Kidney epithelial cell (primary cell): Measurements from ENCODE around the gene SRGAP3. TPM values are rescaled to one million over a fixed set of nuclear protein-coding genes. Genes with fewer than 3 reads are reported as not detected.
"Not testable (repeated sequence)": the region's sequence is repeated elsewhere in the genome, so short reads cannot be mapped to it uniquely, and the experiment has no call there.

ENCODE experiments used
- DNase-seq: peaks from one replicate; pipeline ENCODE4 v3.0.0-alpha.2; 2010; ENCODE audit warnings: low read depth
- H3K27me3 ChIP-seq: 2 replicates; pipeline ENCODE4 v1.6.0; 2011; ENCODE audit warnings: low read length; ENCODE audit not compliant: control insufficient read depth, insufficient read depth
- H3K36me3 ChIP-seq: 2 replicates; pipeline ENCODE4 v1.5.1; 2011; ENCODE audit warnings: low read length; ENCODE audit not compliant: control insufficient read depth, insufficient read depth
- H3K4me3 ChIP-seq: 2 replicates; pipeline ENCODE4 v1.5.1; 2011; ENCODE audit warnings: low read depth, mild to moderate bottlenecking, control low read depth, low read length
- total RNA-seq: library from RNA; depleted of rRNA; stranded (reverse); fragments of >200 nt; gene quantifications from 2 replicates; pipeline ENCODE4 v1.2.3, GENCODE V29; 2015
- TF ChIP-seq, protein P1 (sequence below): IDR thresholded peaks from 2 replicates; pipeline ENCODE4 v1.5.1; 2011; ENCODE audit warnings: mild to moderate bottlenecking, moderate library complexity, low read length, control low read depth, inconsistent platforms; ENCODE audit not compliant: insufficient read depth, poor library complexity, severe bottlenecking

Gene SRGAP3
- total RNA-seq = 2.7 and 4.9 TPM in 2 replicates

DNA sequence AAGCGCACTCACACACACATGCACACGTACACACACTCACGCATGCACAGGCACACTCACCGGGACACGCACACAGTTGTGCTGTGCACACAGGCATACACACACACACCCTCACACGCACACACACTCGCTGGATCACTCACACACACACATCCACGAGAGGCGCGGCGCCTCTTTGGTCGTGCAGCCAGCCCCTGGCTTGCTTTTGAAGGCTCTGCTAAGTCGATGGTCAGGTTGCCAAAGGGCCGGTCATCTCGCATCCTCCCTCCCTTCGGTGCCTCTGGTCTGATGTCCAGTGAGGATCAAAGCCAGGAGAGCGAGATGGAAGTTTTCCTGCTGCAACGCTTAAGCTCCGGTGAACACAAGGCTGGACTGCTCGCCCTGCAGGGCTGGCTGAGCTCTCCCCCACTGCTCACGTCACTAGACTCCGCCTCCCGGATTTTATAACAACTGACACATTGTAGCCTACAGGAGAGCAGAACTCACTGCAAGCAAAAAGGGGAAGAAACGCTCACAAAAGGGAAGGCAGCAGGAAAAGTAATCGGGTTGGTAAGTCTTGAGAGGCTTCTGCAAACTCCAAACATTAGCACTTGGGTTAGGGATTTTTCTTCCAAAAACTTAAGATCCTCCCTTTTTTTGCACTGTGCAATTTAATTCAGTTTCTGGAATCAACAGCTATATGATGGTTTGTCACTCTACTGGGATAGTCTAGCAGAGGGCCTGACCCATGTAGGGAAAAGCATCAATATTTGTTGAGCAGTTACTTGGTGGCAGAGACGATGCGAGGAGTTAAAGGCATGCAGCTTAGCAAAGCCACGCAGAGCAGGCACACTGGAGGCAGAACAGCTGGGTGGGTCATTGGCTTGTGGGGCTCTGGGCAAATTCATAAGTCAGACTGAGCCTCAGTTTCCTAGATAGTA, at the start of gene SRGAP3:
Gene SRGAP3 (minus strand): TSS at position 374 of the 920 bp plus-strand sequence. CDS start 695 bp downstream, outside the sequence.
- Histone ChIP-seq H3K27me3 (peaks cover 5% of the 10 kb centered on the region), H3K4me3 (peak within 1 kb of the TSS; percentile 50), H3K36me3 (no peaks in the 10 kb centered on the region)
- peak; percentile 83 for DNase-seq
- TF ChIP-seq, protein P1, sequence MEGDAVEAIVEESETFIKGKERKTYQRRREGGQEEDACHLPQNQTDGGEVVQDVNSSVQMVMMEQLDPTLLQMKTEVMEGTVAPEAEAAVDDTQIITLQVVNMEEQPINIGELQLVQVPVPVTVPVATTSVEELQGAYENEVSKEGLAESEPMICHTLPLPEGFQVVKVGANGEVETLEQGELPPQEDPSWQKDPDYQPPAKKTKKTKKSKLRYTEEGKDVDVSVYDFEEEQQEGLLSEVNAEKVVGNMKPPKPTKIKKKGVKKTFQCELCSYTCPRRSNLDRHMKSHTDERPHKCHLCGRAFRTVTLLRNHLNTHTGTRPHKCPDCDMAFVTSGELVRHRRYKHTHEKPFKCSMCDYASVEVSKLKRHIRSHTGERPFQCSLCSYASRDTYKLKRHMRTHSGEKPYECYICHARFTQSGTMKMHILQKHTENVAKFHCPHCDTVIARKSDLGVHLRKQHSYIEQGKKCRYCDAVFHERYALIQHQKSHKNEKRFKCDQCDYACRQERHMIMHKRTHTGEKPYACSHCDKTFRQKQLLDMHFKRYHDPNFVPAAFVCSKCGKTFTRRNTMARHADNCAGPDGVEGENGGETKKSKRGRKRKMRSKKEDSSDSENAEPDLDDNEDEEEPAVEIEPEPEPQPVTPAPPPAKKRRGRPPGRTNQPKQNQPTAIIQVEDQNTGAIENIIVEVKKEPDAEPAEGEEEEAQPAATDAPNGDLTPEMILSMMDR = peak; percentile 29

DNA sequence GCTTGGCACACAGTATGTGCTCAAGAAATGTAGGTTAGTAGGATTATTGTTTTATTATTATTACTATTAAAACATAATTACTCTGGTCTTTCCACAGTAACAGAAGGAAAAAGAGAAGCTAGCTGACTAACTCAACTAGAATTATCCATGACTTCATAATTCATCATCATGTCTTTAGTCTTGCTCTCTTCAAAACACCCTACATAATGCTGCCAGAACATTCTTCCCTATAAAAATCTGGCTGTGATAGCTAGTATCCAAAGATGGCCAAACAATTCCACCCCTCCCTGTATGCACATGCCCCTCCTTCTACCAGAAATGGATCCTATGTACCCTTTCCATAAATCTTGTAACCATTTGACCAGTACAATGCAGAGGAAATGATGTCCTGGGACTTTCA, 48.8 kb upstream of the SRGAP3 start:
- no peak for DNase-seq
- TF ChIP-seq, protein P1 = no peak

DNA sequence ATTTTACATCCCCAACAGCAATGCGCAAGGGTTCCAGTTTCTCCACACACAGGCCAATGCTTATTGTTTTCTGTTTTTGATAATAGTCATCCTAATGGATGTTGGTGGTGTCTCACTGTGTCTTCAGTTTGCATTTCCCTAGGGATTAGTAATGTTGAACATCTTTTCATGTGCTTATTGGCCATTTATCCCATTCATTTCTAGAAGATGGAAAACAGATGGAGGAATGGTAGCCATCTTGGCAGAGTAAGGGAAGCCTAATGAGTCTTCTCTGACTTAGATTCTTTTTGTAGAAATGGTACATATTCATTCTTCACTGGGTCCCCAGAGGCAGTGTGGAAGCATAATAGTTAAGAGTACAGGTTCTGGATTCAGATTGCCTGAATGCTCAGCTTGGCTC, 46.8 kb upstream of the SRGAP3 start:
- H3K36me3 ChIP-seq = no peaks in the 10 kb centered on the region
- TF ChIP-seq, protein P1 = no peak
- no peak for DNase-seq
- no peaks in the 10 kb centered on the region for H3K27me3 ChIP-seq
- H3K4me3 ChIP-seq = no peak overlapping the region

More for the DNA sequence above, 48.8 kb upstream of the SRGAP3 start:
- Histone ChIP-seq H3K36me3 (no peaks in the 10 kb centered on the region), H3K27me3 (no peaks in the 10 kb centered on the region), H3K4me3 (no peak overlapping the region)

GRCh38 chr3:9295007-9295406, 45.6 kb upstream of the SRGAP3 start:
- Histone ChIP-seq H3K4me3 (no peak overlapping the region), H3K27me3 (no peaks in the 10 kb centered on the region), H3K36me3 (no peaks in the 10 kb centered on the region)
- no peak for DNase-seq
- TF ChIP-seq, protein P1 = no peak

DNA sequence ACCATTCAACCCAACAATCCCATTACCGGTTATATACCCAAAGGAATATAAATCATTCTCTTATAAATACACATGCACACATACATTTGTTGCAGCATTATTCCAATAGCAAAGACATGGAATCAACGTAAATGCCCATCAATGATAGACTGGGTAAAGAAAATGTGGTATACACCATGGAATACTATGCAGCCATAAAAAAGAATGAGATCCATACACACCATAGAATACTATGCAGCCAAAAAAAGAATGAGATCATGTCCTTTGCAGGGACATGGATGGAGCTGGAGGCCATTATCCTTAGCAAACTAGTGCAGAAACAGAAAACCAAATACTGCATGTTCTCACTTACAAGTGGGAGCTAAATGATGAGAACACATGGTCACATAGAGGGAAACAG, 44.5 kb upstream of the SRGAP3 start:
- not testable (repeated sequence) for H3K27me3 ChIP-seq, H3K4me3 ChIP-seq, DNase-seq, H3K36me3 ChIP-seq

- TF ChIP-seq, protein P1 = no peak
- H3K27me3 ChIP-seq = no peaks in the 10 kb centered on the region
- H3K4me3 ChIP-seq = no peak overlapping the region
- no peaks in the 10 kb centered on the region for H3K36me3 ChIP-seq
- DNase-seq = no peak
Measured at GRCh38 chr3:9293076-9293475, 43.6 kb upstream of the SRGAP3 start.
